OCI-LY1 (cell line): ENCODE results near the gene MUC6.

ENCODE experiments used
- H2AFZ ChIP-seq: fragments of 200-600 bp; sonication (generic), shearing (Covaris generic); 2 replicates; pipeline ENCODE4 v1.6.0; 2014; ENCODE audit warnings: antibody characterized with exemption, mild to moderate bottlenecking, low read length
- H3F3A ChIP-seq: fragments of 200-600 bp; sonication (generic), shearing (Covaris generic); 2 replicates; pipeline ENCODE4 v1.6.0; 2014; ENCODE audit warnings: mild to moderate bottlenecking, antibody characterized with exemption, low read length, moderate library complexity; ENCODE audit not compliant: insufficient read depth
- H3K27ac ChIP-seq: fragments of 200-600 bp; sonication (generic); 2 replicates; pipeline ENCODE4 v1.5.1; 2014; ENCODE audit warnings: low read length, mixed run types, mild to moderate bottlenecking, low read depth; ENCODE audit not compliant: poor library complexity, severe bottlenecking
- H3K27me3 ChIP-seq: fragments of 200-600 bp; sonication (generic); 2 replicates; pipeline ENCODE4 v1.6.0; 2014; ENCODE audit warnings: antibody characterized with exemption, mild to moderate bottlenecking, low read length, moderate library complexity; ENCODE audit not compliant: insufficient read depth
- H3K36me3 ChIP-seq: fragments of 200-600 bp; sonication (generic); 2 replicates; pipeline ENCODE4 v1.6.1; 2014; ENCODE audit warnings: mild to moderate bottlenecking, antibody characterized with exemption, low read length, moderate library complexity, mixed read lengths; ENCODE audit not compliant: insufficient read depth
- H3K4me1 ChIP-seq: fragments of 200-600 bp; sonication (generic); 2 replicates; pipeline ENCODE4 v1.5.1; 2014; ENCODE audit warnings: mild to moderate bottlenecking, low read length, moderate library complexity; ENCODE audit not compliant: insufficient read depth, severe bottlenecking
- H3K4me2 ChIP-seq: fragments of 200-600 bp; sonication (generic), shearing (Covaris generic); 2 replicates; pipeline ENCODE4 v1.6.1; 2014; ENCODE audit warnings: low read length
- H3K4me3 ChIP-seq: fragments of 200-600 bp; sonication (generic); 2 replicates; pipeline ENCODE4 v1.5.1; 2014; ENCODE audit warnings: low read length, low read depth, mild to moderate bottlenecking, mixed read lengths; ENCODE audit not compliant: poor library complexity, severe bottlenecking
- H3K79me2 ChIP-seq: fragments of 200-600 bp; shearing (Covaris generic); 2 replicates; pipeline ENCODE4 v1.6.1; 2016; ENCODE audit warnings: mixed run types, low read length, mixed read lengths; ENCODE audit not compliant: insufficient read depth
- H3K9ac ChIP-seq: fragments of 200-600 bp; sonication (generic), shearing (Covaris generic); 2 replicates; pipeline ENCODE4 v1.6.1; 2014; ENCODE audit warnings: mild to moderate bottlenecking, low read length, mixed read lengths
- H3K9me2 ChIP-seq: fragments of 200-600 bp; sonication (generic), shearing (Covaris generic); 2 replicates; pipeline ENCODE4 v1.6.1; 2014; ENCODE audit warnings: low read depth, mild to moderate bottlenecking, low read length, mixed read lengths
- H3K9me3 ChIP-seq: fragments of 200-600 bp; shearing (Covaris generic); 2 replicates; pipeline ENCODE4 v1.6.1; 2014; ENCODE audit warnings: low read length, mixed read lengths
- H4K20me1 ChIP-seq: fragments of 200-600 bp; sonication (generic), shearing (Covaris generic); 2 replicates; pipeline ENCODE4 v1.6.0; 2016; ENCODE audit warnings: mild to moderate bottlenecking, low read length; ENCODE audit not compliant: insufficient read depth
- EZH2 ChIP-seq: fragments of 200-600 bp; sonication (generic), shearing (Covaris generic); IDR thresholded peaks from 2 replicates; pipeline ENCODE4 v1.8.0; 2017; ENCODE audit warnings: borderline replicate concordance, mixed run types, mild to moderate bottlenecking, antibody characterized with exemption, low read length, moderate library complexity, mixed read lengths
- TF ChIP-seq, protein P1 (sequence below): fragments of 200-600 bp; sonication (generic), shearing (Covaris generic); IDR thresholded peaks from 2 replicates; pipeline ENCODE4 v1.5.1; 2017; ENCODE audit warnings: mild to moderate bottlenecking, antibody characterized with exemption, low read length, moderate library complexity, mixed read lengths

Gene MUC6

DNA sequence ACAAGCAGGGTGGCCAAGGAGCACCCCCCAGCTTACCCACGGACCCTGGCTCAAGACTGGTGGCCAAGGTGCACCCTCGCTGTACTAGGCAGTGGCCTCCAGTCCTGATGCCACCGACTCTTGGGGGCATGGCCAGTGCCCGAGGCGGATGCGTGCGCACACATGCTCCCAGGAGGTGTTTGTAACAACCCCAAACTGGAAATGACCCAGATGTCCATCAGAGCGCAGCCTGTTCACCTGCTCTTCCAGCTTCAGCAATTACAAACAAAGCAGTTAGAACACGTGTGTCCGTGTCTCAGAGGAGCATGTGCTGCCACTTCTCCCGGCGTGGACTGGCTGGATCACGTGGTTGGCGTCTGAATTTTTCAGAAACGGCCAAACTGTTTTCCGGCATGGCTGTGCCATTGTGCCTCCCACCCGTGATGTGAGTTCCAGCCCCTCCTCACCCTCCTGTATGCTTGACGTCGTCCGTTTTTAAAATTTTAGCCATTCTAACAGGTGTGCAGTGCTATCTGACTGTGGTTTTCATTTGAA is 7.1 kb upstream of the MUC6 start:
- H3K27ac ChIP-seq, result no peak overlapping the region
- H3K9me2 ChIP-seq, result no peaks in the 10 kb centered on the region
- no peaks in the 10 kb centered on the region for H4K20me1 ChIP-seq
- no peak overlapping the region for H3K4me2 ChIP-seq
- TF ChIP-seq EZH2, result no peak
- TF ChIP-seq, protein P1, sequence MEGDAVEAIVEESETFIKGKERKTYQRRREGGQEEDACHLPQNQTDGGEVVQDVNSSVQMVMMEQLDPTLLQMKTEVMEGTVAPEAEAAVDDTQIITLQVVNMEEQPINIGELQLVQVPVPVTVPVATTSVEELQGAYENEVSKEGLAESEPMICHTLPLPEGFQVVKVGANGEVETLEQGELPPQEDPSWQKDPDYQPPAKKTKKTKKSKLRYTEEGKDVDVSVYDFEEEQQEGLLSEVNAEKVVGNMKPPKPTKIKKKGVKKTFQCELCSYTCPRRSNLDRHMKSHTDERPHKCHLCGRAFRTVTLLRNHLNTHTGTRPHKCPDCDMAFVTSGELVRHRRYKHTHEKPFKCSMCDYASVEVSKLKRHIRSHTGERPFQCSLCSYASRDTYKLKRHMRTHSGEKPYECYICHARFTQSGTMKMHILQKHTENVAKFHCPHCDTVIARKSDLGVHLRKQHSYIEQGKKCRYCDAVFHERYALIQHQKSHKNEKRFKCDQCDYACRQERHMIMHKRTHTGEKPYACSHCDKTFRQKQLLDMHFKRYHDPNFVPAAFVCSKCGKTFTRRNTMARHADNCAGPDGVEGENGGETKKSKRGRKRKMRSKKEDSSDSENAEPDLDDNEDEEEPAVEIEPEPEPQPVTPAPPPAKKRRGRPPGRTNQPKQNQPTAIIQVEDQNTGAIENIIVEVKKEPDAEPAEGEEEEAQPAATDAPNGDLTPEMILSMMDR, result no peak
- no peaks in the 10 kb centered on the region; the same call in 1 of the 2 replicates for H3K27me3 ChIP-seq
- no peaks in the 10 kb centered on the region for H3K79me2 ChIP-seq
- H3F3A ChIP-seq, result no peaks in the 10 kb centered on the region
- H2AFZ ChIP-seq, result no peak overlapping the region
- peaks cover 7% of the 10 kb centered on the region for H3K4me1 ChIP-seq
- H3K9ac ChIP-seq, result no peak overlapping the region
- peaks cover 7% of the 10 kb centered on the region for H3K9me3 ChIP-seq
- no peak overlapping the region for H3K4me3 ChIP-seq
- no peaks in the 10 kb centered on the region; the same call in 1 of the 2 replicates for H3K36me3 ChIP-seq

GRCh38 chr11:1042626-1043562 is 6.4 kb upstream of the MUC6 start:
- H3K4me3 ChIP-seq, result no peak overlapping the region
- H3K9ac ChIP-seq, result no peak overlapping the region
- H3K27me3 ChIP-seq, result no peaks in the 10 kb centered on the region; the same call in 1 of the 2 replicates
- H4K20me1 ChIP-seq, result no peaks in the 10 kb centered on the region
- peaks cover 7% of the 10 kb centered on the region for H3K4me1 ChIP-seq
- no peak overlapping the region for H2AFZ ChIP-seq
- no peaks in the 10 kb centered on the region; the same call in 1 of the 2 replicates for H3K36me3 ChIP-seq
- no peaks in the 10 kb centered on the region for H3K79me2 ChIP-seq
- H3F3A ChIP-seq, result no peaks in the 10 kb centered on the region
- no peak overlapping the region for H3K4me2 ChIP-seq
- no peak overlapping the region for H3K27ac ChIP-seq
- TF ChIP-seq, protein P1, result no peak
- no peak for TF ChIP-seq EZH2
- no peaks in the 10 kb centered on the region for H3K9me2 ChIP-seq
- H3K9me3 ChIP-seq, result peaks cover 7% of the 10 kb centered on the region

DNA sequence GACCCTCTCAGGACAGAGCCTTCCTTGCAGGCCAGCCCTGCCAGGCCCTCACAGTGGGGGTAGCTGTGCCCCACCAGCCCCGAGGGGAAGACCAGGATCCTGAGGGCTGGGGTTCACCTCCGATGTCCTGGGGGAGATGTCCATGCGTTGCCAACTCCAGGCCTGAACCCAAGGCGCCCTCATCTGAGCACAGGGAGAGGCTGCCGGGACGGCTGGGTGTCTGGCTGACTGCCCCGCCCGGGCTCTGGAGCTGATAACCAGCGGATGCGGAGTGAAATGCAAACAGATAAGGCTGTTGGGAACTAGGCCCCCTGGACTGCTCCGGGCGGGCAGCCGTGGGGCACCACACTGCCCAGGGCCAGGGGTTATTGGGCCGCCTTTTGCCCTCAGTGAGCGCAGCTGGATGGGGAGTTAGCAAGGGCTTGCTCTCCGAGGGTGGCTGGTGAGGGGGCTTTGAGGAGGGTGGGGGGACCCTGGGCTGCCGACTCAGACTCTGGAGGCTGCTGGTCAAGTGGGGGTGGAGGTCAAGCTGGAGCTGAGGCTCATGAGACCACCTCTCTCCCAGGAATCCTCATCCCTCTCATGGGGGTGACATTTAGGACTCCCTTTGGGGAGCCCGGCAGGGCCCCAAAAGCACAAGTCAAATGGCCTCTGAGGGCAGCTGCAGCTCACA is 5.6 kb upstream of the MUC6 start:
- no peak overlapping the region for H3K27ac ChIP-seq
- TF ChIP-seq EZH2, result no peak
- TF ChIP-seq, protein P1, result no peak
- H3K9me2 ChIP-seq, result no peaks in the 10 kb centered on the region
- no peak overlapping the region for H3K9ac ChIP-seq
- no peak overlapping the region for H3K4me2 ChIP-seq
- H3K79me2 ChIP-seq, result no peaks in the 10 kb centered on the region
- H3K9me3 ChIP-seq, result peaks cover 7% of the 10 kb centered on the region
- no peaks in the 10 kb centered on the region for H4K20me1 ChIP-seq
- H3F3A ChIP-seq, result no peaks in the 10 kb centered on the region
- H3K27me3 ChIP-seq, result no peaks in the 10 kb centered on the region; the same call in 1 of the 2 replicates
- H3K36me3 ChIP-seq, result no peaks in the 10 kb centered on the region; the same call in 1 of the 2 replicates
- H2AFZ ChIP-seq, result no peak overlapping the region
- H3K4me3 ChIP-seq, result no peak overlapping the region
- H3K4me1 ChIP-seq, result peaks cover 7% of the 10 kb centered on the region
